HG03457 (cell line): Measurements from ENCODE around the gene TMEM14C.

ENCODE experiments used
- ATAC-seq: cut with Tn5 transposase; IDR thresholded peaks from one replicate; pipeline ENCODE4 v1.9.1; 2021; ENCODE audit warnings: moderate number of reproducible peaks; ENCODE audit not compliant: unreplicated experiment

The TMEM14C gene

DNA sequence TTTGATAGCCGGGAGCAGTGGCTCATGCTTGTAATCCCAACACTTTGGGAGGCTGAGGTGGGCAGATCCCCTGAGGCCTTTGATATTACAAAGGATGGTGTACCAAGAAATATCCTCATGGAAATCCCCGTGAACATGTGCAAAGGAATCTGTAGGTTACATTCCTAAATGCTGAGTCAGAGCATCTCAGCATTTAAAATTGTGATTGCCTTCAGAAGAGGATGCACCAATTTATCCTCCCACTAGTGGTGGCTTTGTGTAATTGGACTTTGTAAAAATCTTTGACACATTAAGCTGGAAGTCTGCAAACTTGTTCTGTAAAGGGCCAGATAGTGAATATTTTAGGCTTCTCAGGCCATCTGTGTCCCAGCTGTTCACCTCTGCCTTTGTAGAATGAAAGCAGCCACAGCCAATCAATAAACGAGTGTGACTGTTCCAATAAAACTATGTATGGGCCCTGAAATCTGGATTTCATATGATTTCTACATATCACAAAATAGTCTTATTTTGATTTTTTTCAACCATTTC, 36.5 kb downstream of the TMEM14C start:
- ATAC-seq, result no peak

DNA sequence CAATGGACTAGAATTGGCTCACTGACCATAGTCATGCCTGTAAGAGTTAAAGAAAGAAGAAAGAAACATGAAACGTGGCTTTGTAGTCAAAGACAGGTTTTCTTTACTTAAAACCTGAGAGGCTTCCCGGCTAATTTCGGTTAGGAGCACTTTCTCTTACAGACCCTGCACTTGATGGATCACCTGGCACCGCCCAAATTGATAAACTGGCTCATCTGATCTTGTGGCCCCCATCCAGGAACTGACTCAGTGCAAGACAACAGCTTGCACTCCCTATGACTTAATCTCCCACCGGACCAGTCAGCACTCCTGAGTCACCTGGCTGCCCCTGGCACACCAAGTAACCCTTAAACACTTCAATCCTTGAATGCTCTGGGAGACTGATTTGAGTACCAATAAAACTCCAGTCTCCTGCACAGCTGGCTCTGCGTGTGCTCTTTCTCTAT, 37.0 kb downstream of the TMEM14C start:
- ATAC-seq, result no peak

DNA sequence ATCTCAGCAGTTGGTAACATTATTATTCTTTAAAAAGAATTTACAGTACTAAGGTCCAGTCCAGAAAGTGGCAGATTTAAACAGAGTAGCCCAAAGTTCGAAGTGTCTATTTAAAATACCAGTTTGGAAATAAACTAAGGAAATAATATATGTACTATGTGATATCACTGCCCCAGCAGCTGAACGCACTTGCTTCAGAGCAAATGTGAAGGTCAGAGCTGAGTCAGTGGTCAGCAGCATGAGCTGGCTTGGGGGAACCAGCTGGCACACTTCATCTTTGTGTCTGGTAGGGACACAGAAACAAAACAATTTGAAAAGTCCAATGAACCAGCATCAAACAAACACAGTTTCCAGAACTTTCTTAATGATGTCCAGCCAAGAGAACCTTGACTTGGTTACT, 40.1 kb downstream of the TMEM14C start:
- ATAC-seq, result no peak

DNA sequence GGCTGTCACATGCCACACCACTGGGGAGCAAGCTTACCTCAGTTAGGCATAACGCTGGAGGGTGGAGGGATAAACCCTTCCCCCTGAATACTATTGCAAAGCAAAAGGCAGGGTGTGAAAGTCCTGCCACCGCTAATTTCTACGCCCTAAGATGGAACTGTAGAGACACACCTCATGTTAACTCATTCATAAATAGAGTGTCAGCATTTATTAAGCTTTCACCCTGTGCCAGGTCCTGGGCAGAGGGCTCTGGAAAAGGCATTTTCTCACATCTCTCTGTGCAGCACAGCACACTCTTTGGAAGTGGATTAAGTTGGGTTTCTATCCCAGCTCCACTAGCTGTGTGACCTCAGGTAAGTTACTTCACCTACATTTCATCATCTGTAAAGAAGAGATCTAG, 46.5 kb downstream of the TMEM14C start:
- ATAC-seq, result no peak

DNA sequence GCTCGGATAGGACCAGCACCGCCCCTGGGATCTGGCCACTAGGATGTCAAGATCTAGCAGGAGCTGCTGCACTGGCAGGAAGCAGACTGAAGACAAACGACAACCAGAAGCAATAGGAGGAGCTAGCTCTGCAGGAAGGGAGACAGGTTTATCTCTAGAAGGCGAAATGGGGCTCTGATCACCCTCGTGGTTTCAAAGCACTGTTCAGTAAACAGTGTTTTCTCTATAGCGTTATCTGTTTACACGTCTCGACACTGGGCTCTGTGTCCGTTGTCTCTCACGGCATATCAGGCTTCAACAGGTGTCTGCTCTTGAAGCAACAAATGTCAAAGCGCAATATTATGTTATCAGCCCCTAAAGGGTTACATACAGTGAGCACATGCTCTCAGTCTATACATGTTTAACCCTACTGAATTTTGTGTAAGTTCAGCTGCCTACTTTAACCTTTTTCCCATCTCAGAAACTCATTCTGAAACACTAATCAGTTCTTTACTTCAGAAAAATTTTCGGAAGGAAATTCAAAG, 48.6 kb downstream of the TMEM14C start:
- ATAC-seq, result no peak

DNA sequence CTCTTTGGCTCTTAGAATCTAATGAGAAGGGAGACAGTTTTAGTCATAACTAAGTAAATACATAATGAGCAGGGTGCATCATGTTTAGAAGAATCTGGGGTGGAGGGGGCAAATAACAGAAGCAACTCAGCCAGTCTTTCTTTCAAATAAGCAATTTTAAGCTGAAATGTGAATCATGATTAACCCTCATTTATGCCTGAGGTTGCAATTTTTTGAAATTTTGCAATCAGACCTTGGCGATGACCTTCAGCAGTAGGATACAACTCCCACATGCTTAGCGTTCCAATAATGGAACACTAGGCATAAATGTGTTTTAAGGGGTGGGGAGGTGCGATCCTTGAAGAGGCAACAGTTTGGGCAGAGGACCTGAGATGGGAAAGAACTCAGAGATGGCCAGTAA, 55.4 kb downstream of the TMEM14C start:
- no peak for ATAC-seq

DNA sequence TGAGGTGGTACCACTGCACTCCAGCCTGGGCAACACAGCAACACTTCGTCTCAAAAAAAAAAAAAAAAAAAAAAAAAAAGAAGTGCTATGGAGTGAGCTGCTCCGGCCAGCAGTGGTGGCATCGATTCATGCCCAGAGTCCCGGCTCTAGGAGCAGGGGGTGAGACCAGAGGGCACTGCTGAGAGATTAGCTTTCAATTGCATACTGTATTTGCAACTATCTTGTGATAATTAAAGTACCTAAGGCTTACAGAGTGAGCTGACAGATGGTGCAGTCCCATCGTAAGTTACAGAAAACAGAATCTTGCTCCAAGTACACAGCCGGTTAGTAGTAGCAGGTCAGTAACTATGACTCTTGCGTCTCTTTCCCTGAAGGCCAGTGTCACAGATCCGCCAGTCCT, 56.2 kb downstream of the TMEM14C start:
- ATAC-seq, result no peak
